Measurements from ENCODE around the gene COMMD4.
"Not testable (repeated sequence)": the region's sequence is repeated elsewhere in the genome, so short reads cannot be mapped to it uniquely, and the experiment has no call there.

COMMD4 gene

GRCh38 chr15:75333654-75334419 lies 2.0 kb upstream of the COMMD4 start:
- DNase-seq = not testable (repeated sequence)

- DNase-seq = no peak
Measured at GRCh38 chr15:75335313-75335704, 554 bp upstream of the COMMD4 start.

- DNase-seq = no peak
Measured at GRCh38 chr15:75338661-75339240, 2.9 kb downstream of the COMMD4 start.

GRCh38 chr15:75339531-75340240 lies 3.8 kb downstream of the COMMD4 start:
- DNase-seq = no peak

- no peak for DNase-seq
Measured at GRCh38 chr15:75342221-75342620, 6.4 kb downstream of the COMMD4 start.

GRCh38 chr15:75343953-75344352 lies 8.1 kb downstream of the COMMD4 start:
- DNase-seq = peak; percentile 7 to 33

GRCh38 chr15:75346796-75347221 lies 10.9 kb downstream of the COMMD4 start, which contains the start of gene NEIL1:
TSS of gene NEIL1 (plus strand) at chr15:75347039. CDS start at chr15:75348906, 1,867 bp downstream.
- DNase-seq = no peak

- peak; percentile 12 to 37 for DNase-seq
Measured at GRCh38 chr15:75347222-75348033, 11.6 kb downstream of the COMMD4 start.

- no peak for DNase-seq
Measured at GRCh38 chr15:75348034-75348561, 12.2 kb downstream of the COMMD4 start.

- no peak for DNase-seq
Measured at GRCh38 chr15:75348562-75349350, 12.9 kb downstream of the COMMD4 start.

GRCh38 chr15:75349351-75349669 lies 13.4 kb downstream of the COMMD4 start:
- not testable (repeated sequence) for DNase-seq

GRCh38 chr15:75349851-75350588 lies 14.2 kb downstream of the COMMD4 start:
- peak; percentile 58 to 63 for DNase-seq

GRCh38 chr15:75350601-75351361 lies 14.9 kb downstream of the COMMD4 start:
- DNase-seq = no peak

- DNase-seq = no peak
Measured at GRCh38 chr15:75352186-75353080, 16.6 kb downstream of the COMMD4 start.

GRCh38 chr15:75353604-75354003 lies 17.7 kb downstream of the COMMD4 start:
- no peak for DNase-seq

- DNase-seq = no peak
Measured at GRCh38 chr15:75354454-75354853, 18.6 kb downstream of the COMMD4 start.

- DNase-seq = no peak
Measured at GRCh38 chr15:75355369-75355768, 19.5 kb downstream of the COMMD4 start.

- no peak for DNase-seq
Measured at GRCh38 chr15:75356006-75356405, 20.1 kb downstream of the COMMD4 start.

GRCh38 chr15:75356517-75356916 lies 20.7 kb downstream of the COMMD4 start:
- DNase-seq = no peak
